Measurements from ENCODE around the gene FBN3.
"Not testable (repeated sequence)": the region's sequence is repeated elsewhere in the genome, so short reads cannot be mapped to it uniquely, and the experiment has no call there.

The FBN3 gene

DNA sequence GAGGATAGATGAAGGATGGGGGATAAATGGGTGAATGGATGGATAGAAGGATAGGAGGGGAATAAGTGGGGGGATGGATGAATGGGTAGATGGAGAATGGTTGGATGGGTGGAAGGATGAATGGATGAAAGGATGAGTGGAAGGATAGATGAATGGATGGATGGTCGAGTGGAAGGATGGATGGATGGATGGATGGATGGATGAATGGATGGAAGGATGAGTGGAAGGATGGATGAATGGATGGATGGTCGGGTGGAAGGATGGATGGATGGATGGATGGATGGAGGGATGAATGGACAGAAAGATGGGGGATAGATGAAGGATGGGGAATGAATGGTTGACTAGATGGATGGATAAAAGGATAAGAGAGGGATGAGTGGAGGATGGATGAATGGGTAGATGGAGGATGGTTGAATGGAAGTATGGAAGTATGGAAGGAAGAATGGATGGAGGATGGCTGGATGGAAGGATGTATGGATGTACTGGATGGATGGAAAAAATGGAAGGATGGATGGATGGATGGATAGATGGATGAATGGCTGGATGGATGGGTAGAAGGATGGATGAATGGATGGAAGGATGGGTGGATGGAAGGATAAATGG lies 42.0 kb downstream of the FBN3 start:
- no peak overlapping the region for H3K27ac ChIP-seq
- no peaks in the 10 kb centered on the region for H3K27me3 ChIP-seq (replicated peaks)
- DNase-seq, result no peak
- in situ Hi-C loops (cut with HindIII; ENCODE audit: low pct_ligation_motif_present, low sequenced_read_pairs), result no loop called here
- H3K36me3 ChIP-seq (replicated peaks), result no peaks in the 10 kb centered on the region
- H3K4me3 ChIP-seq (ENCODE audit: low read depth, low read length), result no peak overlapping the region
- TF ChIP-seq, protein P1, sequence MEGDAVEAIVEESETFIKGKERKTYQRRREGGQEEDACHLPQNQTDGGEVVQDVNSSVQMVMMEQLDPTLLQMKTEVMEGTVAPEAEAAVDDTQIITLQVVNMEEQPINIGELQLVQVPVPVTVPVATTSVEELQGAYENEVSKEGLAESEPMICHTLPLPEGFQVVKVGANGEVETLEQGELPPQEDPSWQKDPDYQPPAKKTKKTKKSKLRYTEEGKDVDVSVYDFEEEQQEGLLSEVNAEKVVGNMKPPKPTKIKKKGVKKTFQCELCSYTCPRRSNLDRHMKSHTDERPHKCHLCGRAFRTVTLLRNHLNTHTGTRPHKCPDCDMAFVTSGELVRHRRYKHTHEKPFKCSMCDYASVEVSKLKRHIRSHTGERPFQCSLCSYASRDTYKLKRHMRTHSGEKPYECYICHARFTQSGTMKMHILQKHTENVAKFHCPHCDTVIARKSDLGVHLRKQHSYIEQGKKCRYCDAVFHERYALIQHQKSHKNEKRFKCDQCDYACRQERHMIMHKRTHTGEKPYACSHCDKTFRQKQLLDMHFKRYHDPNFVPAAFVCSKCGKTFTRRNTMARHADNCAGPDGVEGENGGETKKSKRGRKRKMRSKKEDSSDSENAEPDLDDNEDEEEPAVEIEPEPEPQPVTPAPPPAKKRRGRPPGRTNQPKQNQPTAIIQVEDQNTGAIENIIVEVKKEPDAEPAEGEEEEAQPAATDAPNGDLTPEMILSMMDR (IDR thresholded peaks at IDR 0.05; ENCODE audit: low read depth, low read length, missing control alignments), result no peak

DNA sequence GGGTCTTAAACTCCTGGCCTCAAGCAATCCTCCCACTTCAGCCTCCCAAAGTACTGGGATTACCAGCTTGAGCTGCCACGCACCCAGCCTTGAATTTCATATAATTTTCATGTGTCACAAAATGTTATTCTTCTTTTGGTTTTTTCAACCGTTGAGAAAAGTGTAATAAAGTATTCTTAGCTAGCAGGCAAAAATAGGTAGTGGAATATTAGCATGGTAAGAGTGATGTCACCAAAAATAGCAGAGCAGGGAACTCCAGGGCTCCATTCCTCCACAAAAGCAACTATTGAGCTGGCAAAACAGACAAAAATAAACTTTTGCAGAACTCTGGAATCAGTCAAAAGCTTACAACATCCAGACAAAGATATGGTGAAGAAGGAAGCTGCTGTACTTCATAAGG lies 43.9 kb downstream of the FBN3 start:
- TF ChIP-seq, protein P1 (IDR thresholded peaks at IDR 0.05; ENCODE audit: low read depth, low read length, missing control alignments), result no peak
- Histone ChIP-seq H3K4me3 (ENCODE audit: low read depth, low read length) (no peak overlapping the region), H3K27me3 (replicated peaks) (no peaks in the 10 kb centered on the region), H3K36me3 (replicated peaks) (no peaks in the 10 kb centered on the region), H3K27ac (no peak overlapping the region)
- in situ Hi-C loops (cut with HindIII; ENCODE audit: low pct_ligation_motif_present, low sequenced_read_pairs), result no loop called here
- no peak for DNase-seq

DNA sequence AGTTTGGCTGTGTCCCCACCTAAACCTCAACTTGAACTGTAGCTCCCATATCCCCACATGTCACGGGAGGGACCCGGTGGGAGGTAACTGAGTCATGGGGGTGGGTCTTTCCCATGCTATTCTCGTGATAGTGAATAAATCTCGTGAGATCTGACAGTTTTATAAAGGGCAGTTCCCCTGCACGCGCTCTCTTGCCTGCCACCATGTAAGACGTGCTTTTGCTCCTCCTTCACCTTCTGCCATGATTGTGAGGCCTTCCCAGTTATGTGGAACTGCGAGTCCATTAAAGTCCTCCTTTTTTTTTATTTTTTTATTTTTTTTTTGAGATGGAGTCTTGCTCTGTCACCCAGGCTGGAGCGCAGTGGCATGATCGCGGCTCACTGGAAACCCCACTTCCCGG lies 47.5 kb downstream of the FBN3 start:
- not testable (repeated sequence) for H3K27me3 ChIP-seq (replicated peaks); H3K27ac ChIP-seq

DNA sequence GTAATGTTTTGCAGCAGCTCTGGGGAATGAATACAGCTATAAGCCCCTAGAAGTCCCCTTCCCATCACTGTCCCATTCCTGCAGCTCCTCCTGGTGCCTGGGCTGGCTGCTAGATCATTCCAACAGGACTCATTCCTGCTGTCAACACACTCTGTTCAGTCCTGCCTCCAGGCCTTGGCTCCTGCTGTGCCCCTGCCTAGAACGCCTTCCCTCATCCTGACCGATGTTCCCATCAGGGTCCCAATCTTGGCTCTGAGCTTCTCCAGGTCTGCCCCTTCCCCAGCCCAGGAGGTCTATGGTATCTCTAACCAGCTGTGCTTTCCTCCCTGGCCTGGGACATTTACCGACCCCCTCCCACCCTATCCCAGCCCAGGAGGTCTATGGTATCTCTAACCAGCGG lies 48.1 kb downstream of the FBN3 start:
- in situ Hi-C loops (cut with HindIII; ENCODE audit: low pct_ligation_motif_present, low sequenced_read_pairs), result no loop called here
- Histone ChIP-seq H3K4me3 (ENCODE audit: low read depth, low read length) (no peak overlapping the region), H3K27ac (no peak overlapping the region), H3K36me3 (replicated peaks) (no peaks in the 10 kb centered on the region), H3K27me3 (replicated peaks) (no peaks in the 10 kb centered on the region)
- TF ChIP-seq, protein P1 (IDR thresholded peaks at IDR 0.05; ENCODE audit: low read depth, low read length, missing control alignments), result no peak
- DNase-seq, result no peak

More for the DNA sequence above, 47.5 kb downstream of the FBN3 start:
- DNase-seq; H3K4me3 ChIP-seq (ENCODE audit: low read depth, low read length); H3K36me3 ChIP-seq (replicated peaks); in situ Hi-C loops (cut with HindIII; ENCODE audit: low pct_ligation_motif_present, low sequenced_read_pairs): not testable (repeated sequence)

DNA sequence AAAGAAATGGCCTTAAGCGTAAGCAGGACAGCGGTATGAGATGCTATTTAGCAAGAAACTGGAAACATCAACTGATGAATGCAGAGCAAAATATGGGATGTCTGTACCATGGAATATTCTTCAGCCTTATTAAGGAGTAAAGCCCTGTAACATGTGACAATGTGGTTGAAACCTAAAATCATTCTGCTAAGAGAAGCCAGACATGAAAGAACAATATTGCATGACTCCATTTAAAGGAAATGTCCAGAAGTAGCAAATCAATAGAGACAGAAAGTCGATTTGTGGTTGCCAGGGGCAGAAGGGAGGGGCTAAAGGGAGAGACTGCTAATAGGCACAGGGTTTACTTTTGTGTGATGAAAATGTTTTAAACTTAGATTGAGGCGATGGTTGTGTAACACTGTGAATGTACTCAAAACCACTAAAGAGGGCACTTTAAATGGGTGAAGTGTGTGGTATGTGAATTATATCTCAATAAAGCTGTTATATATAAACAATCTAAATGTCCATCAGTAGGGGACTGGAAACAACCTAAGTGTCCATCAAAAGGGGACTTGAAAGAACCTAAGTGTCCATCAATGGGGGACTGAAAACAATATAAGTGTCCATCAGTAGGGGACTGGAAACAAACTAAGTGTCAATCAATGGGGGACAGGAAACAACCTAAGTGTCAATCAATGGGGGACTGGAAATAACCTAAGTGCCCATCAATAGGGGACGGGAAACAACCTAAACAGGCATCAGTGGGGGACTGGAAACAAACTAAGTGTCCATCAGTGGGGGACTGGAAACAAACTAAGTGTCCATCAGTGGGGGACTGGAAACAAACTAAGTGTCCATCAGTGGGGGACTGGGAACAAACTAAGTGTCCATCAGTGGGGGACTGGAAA lies 51.5 kb downstream of the FBN3 start:
- H3K4me3 ChIP-seq (ENCODE audit: low read depth, low read length), result no peak overlapping the region

DNA sequence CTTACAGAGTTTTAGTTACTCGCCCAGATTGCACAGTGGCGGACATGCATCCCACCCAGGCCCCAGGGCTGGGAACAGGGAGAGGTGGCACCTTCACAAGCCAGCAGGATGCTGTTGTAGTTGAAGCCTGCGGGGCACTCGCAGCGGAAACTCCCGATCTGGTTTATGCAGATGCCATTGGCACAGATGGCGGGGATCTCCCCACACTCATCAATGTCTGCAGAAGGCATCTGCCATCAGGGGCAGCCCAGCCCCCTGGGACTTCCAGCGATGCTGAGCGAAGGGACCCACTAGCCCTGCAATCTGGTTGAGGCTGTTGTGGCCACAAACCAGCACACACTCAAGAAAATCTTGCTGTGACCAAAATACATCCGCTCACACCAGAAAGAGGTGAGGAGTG lies 52.2 kb downstream of the FBN3 start:
- no peaks in the 10 kb centered on the region for H3K36me3 ChIP-seq (replicated peaks)
- no peak overlapping the region for H3K27ac ChIP-seq
- DNase-seq, result no peak
- no peak overlapping the region for H3K4me3 ChIP-seq (ENCODE audit: low read depth, low read length)
- H3K27me3 ChIP-seq (replicated peaks), result no peaks in the 10 kb centered on the region
- TF ChIP-seq, protein P1 (IDR thresholded peaks at IDR 0.05; ENCODE audit: low read depth, low read length, missing control alignments), result no peak
- in situ Hi-C loops (cut with HindIII; ENCODE audit: low pct_ligation_motif_present, low sequenced_read_pairs), result no loop called here

More for the DNA sequence above, 51.5 kb downstream of the FBN3 start:
- TF ChIP-seq, protein P1 (IDR thresholded peaks at IDR 0.05; ENCODE audit: low read depth, low read length, missing control alignments), result no peak
- no peaks in the 10 kb centered on the region for H3K36me3 ChIP-seq (replicated peaks)
- in situ Hi-C loops (cut with HindIII; ENCODE audit: low pct_ligation_motif_present, low sequenced_read_pairs), result no loop called here
- DNase-seq, result no peak
- no peak overlapping the region for H3K27ac ChIP-seq
- no peaks in the 10 kb centered on the region for H3K27me3 ChIP-seq (replicated peaks)

All from brain microvascular endothelial cell (primary cell).